Common myeloid progenitor, CD34-positive (primary cell): ENCODE results near the gene GNE.

ENCODE experiments used
- CTCF ChIA-PET: fragments of 350-600 bp; sonication (Branson Sonifier 250); formaldehyde crosslinking; loops from one replicate; lab custom pipeline; 2021; ENCODE audit warnings: antibody characterized with exemption; lab: Charles Lee
- POLR2A ChIA-PET: fragments of 350-600 bp; sonication (Branson Sonifier 250); formaldehyde crosslinking; loops from one replicate; lab custom pipeline; 2021; ENCODE audit warnings: antibody characterized with exemption; lab: Charles Lee
- DNase-seq, 3 donors: peaks; one replicate each; pipeline versions ENCODE4 v3.0.0 to v3.0.0-alpha.2; 2013
- H3K27ac ChIP-seq, 2 experiments: 1 replicate in 1 of 2; 2 replicates in 1 of 2; pipeline ENCODE4 v1.7.0; 2013; ENCODE audit warnings: inconsistent platforms in 2 of 2, low read length in 2 of 2, mild to moderate bottlenecking in 2 of 2, low read depth in 1 of 2, moderate library complexity in 1 of 2; ENCODE audit not compliant: severe bottlenecking in 2 of 2, insufficient read depth in 1 of 2, poor library complexity in 1 of 2
- H3K27me3 ChIP-seq, 5 experiments: replicated peaks in 2 of 5; 1 replicate in 3 of 5; 2 replicates in 2 of 5; pipeline versions ENCODE4 v1.6.1 to v1.7.0; 2013; ENCODE audit warnings: low read length in 4 of 5, mild to moderate bottlenecking in 2 of 5, moderate library complexity in 2 of 5, inconsistent platforms in 1 of 5; ENCODE audit not compliant: insufficient read depth in 5 of 5, control insufficient read depth in 4 of 5
- H3K36me3 ChIP-seq, 4 experiments: 1 replicate in 2 of 4; 2 replicates in 2 of 4; pipeline versions ENCODE4 v1.6.1 to v1.7.0; 2013; ENCODE audit warnings: low read length in 3 of 4, control low read depth in 1 of 4, mild to moderate bottlenecking in 1 of 4; ENCODE audit not compliant: control insufficient read depth in 4 of 4, insufficient read depth in 4 of 4
- H3K4me1 ChIP-seq, 4 experiments: 1 replicate in 3 of 4; 2 replicates in 1 of 4; pipeline versions ENCODE4 v1.6.1 to v1.7.1; 2013; ENCODE audit warnings: low read length in 3 of 4, mild to moderate bottlenecking in 3 of 4, control low read depth in 1 of 4, inconsistent platforms in 1 of 4, moderate library complexity in 1 of 4; ENCODE audit not compliant: control insufficient read depth in 4 of 4, insufficient read depth in 4 of 4; ENCODE audit errors: control extremely low read depth in 1 of 4
- H3K4me3 ChIP-seq, 7 experiments: 1 replicate in 4 of 7; 2 replicates in 3 of 7; pipeline versions ENCODE4 v1.5.1 to v1.7.0; 2013; ENCODE audit warnings: mild to moderate bottlenecking in 7 of 7, low read length in 6 of 7, moderate library complexity in 6 of 7, inconsistent platforms in 2 of 7, low read depth in 2 of 7, control low read depth in 1 of 7; ENCODE audit not compliant: insufficient read depth in 4 of 7, control insufficient read depth in 1 of 7; ENCODE audit errors: extremely low read depth in 1 of 7
- H3K9me3 ChIP-seq, 5 experiments: 1 replicate in 4 of 5; 2 replicates in 1 of 5; pipeline versions ENCODE4 v1.6.1 to v1.7.1; 2013; ENCODE audit warnings: low read length in 4 of 5, mild to moderate bottlenecking in 2 of 5, inconsistent platforms in 1 of 5, low read depth in 1 of 5, moderate library complexity in 1 of 5; ENCODE audit not compliant: control insufficient read depth in 4 of 5, insufficient read depth in 2 of 5; ENCODE audit errors: control extremely low read depth in 1 of 5
- WGBS: methylation state at CpG from one replicate; pipeline ENCODE4 v1.1.5; 2013; ENCODE audit not compliant: insufficient coverage; 5-methylcytosine and 5-hydroxymethylcytosine counted together

The GNE gene

GRCh38 chr9:36207546-36208012, 50.7 kb downstream of the GNE start:
- H3K9me3 ChIP-seq: no peaks in the 10 kb centered on the region
- DNase-seq: peak in 2 of 3 donors; percentile 41 to 59
- no CpG with 5 or more reads among the region's 1 CpG for WGBS
- peaks cover 0 to 43% (median 30%) of the 10 kb centered on the region in 4 experiments for H3K4me1 ChIP-seq
- POLR2A ChIA-PET: interaction anchor here (0.6 to 1.3 kb wide), 2 partner anchors 17 to 69 kb away, joined by 3 to 6 read pairs; partner anchors contain the start of gene CLTA
- H3K36me3 ChIP-seq: peaks cover 19 to 90% (median 59%) of the 10 kb centered on the region in 4 experiments
- no peaks in the 10 kb centered on the region for H3K27me3 ChIP-seq
- CTCF ChIA-PET: interaction anchor here (1.0 to 2.1 kb wide), 9 partner anchors 9 to 263 kb away, joined by 4 to 7 read pairs (median 5); partner anchors contain the start of gene CLTA
- peak overlapping the region in 3 of 7 experiments; percentile 30 to 58 (median 43) for H3K4me3 ChIP-seq
- peak overlapping the region; percentile 40 to 79 for H3K27ac ChIP-seq

- POLR2A ChIA-PET: interaction anchor here (0.5 to 1.3 kb wide), 3 partner anchors 16 to 748 kb away, joined by 3 to 6 read pairs (median 3); partner anchors contain the start of gene CLTA
- peak in 1 of 3 donors; percentile 7 for DNase-seq
- Histone ChIP-seq H3K36me3 (peaks cover 19 to 90% (median 57%) of the 10 kb centered on the region in 4 experiments), H3K9me3 (no peaks in the 10 kb centered on the region), H3K27me3 (no peaks in the 10 kb centered on the region), H3K27ac (peak overlapping the region; percentile 40 to 79), H3K4me3 (peak overlapping the region in 1 of 7 experiments; percentile 13), H3K4me1 (peaks cover 0 to 43% (median 30%) of the 10 kb centered on the region in 4 experiments)
- CTCF ChIA-PET: interaction anchor here (1.0 to 2.1 kb wide), 9 partner anchors 9 to 263 kb away, joined by 4 to 7 read pairs (median 5); partner anchors contain the start of gene CLTA
- 90% methylated on average over 2 of the region's 4 CpGs for WGBS
Observed at GRCh38 chr9:36207016-36207415, 51.2 kb downstream of the GNE start.

DNA sequence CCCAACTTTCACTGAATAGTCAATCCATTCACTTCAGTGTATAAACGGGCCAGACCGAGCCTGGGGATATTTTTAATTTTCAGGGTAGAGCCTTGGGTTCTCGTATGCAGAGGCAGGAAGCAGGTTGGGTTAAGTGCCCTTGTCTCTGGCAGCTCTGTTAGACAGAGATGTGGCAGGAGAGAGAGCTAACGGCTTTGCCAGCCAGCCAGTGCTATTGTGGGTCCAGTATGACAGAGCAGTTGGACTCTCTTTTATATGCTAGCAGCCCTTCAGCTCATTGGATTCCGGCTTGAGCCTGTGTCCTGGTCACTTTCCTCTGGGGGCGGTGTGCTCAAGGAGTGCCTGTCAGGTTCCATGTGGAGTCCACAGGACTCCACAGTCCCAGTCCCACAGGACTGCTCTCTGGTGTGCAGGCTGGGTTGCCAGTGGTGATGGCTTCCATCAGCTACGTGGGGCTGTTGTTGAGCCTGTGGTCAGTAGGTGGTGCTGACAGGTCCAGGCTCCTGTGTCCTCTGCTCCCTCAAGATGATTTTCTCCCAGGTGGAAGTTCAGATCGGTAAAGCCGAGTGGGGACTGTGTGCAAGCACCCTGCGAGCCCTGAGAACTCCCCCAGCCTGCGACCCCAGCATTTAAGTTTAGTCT, 53.2 kb downstream of the GNE start:
- Histone ChIP-seq H3K4me1 (peaks cover 0 to 43% (median 30%) of the 10 kb centered on the region in 4 experiments), H3K4me3 (peak overlapping the region in 1 of 7 experiments; percentile 8), H3K9me3 (no peaks in the 10 kb centered on the region), H3K27ac (peak overlapping the region in 1 of 2 experiments; percentile 53), H3K27me3 (no peaks in the 10 kb centered on the region), H3K36me3 (peaks cover 23 to 88% (median 57%) of the 10 kb centered on the region in 4 experiments)
- CTCF ChIA-PET: interaction anchor here (1.1 to 1.9 kb wide), 4 partner anchors 8 to 124 kb away, joined by 3 to 4 read pairs (median 4); no protein-coding TSS in a partner anchor
- WGBS: 65% methylated on average over 8 of the region's 11 CpGs
- DNase-seq: peak in 2 of 3 donors; percentile 10 to 21
- POLR2A ChIA-PET: interaction anchor here (1.3 kb wide), 1 partner anchor 11 kb away, joined by 3 read pairs; no protein-coding TSS in a partner anchor

DNA sequence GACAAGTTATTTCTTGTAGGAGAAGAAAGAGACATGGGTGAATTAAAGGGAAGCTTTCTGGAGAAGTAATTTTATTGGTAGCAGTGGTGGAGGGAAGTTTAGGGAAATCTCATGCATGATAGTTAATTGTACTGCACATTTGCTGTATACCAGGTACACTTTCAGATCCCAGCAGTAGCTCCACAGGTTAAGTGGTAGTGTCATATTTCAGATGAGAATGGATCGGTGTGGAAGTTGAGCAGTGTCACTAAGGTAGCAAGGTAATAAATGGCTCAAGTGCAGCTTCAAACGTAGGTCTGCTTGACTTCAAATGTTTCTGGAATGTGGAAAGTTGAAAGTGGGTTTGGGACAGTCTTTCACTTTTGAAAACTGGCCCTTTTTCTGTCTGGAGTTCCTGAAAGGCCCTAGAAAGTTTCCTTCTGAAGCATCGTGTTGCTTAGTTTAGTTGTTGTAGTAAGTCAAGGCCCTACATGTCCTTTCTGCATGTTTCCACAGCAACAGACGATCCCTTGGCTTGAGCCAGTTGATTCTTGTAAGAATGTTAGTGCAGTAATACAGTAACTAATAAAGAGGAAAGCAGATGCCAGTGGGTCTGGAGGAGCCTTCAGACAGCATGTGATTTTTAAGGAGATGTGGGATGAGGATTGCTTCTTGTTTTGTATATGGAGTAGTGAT, 63.8 kb downstream of the GNE start:
- 100% methylated on average over 2 of the region's 4 CpGs for WGBS
- H3K36me3 ChIP-seq: peaks cover 6 to 44% (median 14%) of the 10 kb centered on the region in 4 experiments
- no peak for DNase-seq
- H3K27me3 ChIP-seq: no peaks in the 10 kb centered on the region
- CTCF ChIA-PET: interaction anchor here (1.1 to 2.0 kb wide), 5 partner anchors 13 to 247 kb away, joined by 3 to 9 read pairs (median 5); no protein-coding TSS in a partner anchor
- peaks cover 24 to 37% (median 30%) of the 10 kb centered on the region in 4 experiments for H3K4me1 ChIP-seq
- peak overlapping the region in 1 of 7 experiments; percentile 7 for H3K4me3 ChIP-seq
- POLR2A ChIA-PET: interaction anchor here (1.1 kb wide), 1 partner anchor 26 kb away, joined by 3 read pairs; no protein-coding TSS in a partner anchor
- no peaks in the 10 kb centered on the region for H3K9me3 ChIP-seq
- no peak overlapping the region for H3K27ac ChIP-seq

- POLR2A ChIA-PET: interaction anchor here (1.1 to 1.5 kb wide), 2 partner anchors 24 to 65 kb away, joined by 3 read pairs; partner anchors contain the start of gene GNE
- DNase-seq: no peak
- no peaks in the 10 kb centered on the region for H3K27me3 ChIP-seq
- H3K9me3 ChIP-seq: no peaks in the 10 kb centered on the region
- H3K4me3 ChIP-seq: peak overlapping the region in 3 of 7 experiments; percentile 86 to 99 (median 97)
- CTCF ChIA-PET: interaction anchor here (0.5 to 2.0 kb wide), 8 partner anchors 14 to 249 kb away, joined by 3 to 9 read pairs (median 4); no protein-coding TSS in a partner anchor
- peaks cover 2 to 32% (median 8%) of the 10 kb centered on the region in 4 experiments for H3K36me3 ChIP-seq
- H3K27ac ChIP-seq: peak overlapping the region; percentile 14 to 29
- WGBS: 94% methylated on average over 3 of the region's 3 CpGs
- peaks cover 24 to 41% (median 30%) of the 10 kb centered on the region in 4 experiments for H3K4me1 ChIP-seq
Observed at GRCh38 chr9:36193023-36193422, 65.2 kb downstream of the GNE start.

DNA sequence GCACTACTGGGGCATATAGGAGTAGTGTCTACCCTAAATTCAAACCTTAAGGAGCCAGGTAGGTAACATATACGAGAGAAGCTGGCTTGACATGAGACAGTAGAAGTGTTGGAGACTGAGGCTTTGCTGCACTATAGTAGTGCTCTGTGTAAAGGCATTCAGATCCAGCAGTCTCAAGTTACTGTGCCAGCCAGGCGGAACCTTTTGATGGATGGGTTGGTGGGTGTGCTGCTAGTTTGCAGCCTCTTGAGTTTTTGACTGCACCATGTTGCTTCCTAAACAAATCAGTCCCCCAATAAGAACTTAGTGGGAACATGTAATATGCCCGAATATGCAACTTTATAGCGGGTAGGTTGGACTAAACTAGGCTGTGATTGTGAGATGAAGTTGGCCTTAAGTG, 66.1 kb downstream of the GNE start:
- POLR2A ChIA-PET: interaction anchor here (1.3 to 1.5 kb wide), 2 partner anchors 10 to 66 kb away, joined by 3 to 5 read pairs; partner anchors contain the start of gene GNE
- H3K4me1 ChIP-seq: peaks cover 24 to 41% (median 30%) of the 10 kb centered on the region in 4 experiments
- H3K36me3 ChIP-seq: peaks cover 0 to 26% (median 4%) of the 10 kb centered on the region in 4 experiments
- no peaks in the 10 kb centered on the region for H3K27me3 ChIP-seq
- CTCF ChIA-PET: interaction anchor here (0.9 to 3.2 kb wide), 4 partner anchors 10 to 144 kb away, joined by 3 to 28 read pairs (median 10); no protein-coding TSS in a partner anchor
- H3K4me3 ChIP-seq: peak overlapping the region in 6 of 7 experiments; percentile 86 to 99 (median 95)
- 67% methylated on average over 1 of the region's 4 CpGs for WGBS
- no peaks in the 10 kb centered on the region for H3K9me3 ChIP-seq
- no peak for DNase-seq
- peak overlapping the region in 1 of 2 experiments; percentile 94 for H3K27ac ChIP-seq
